Naive thymus-derived CD4-positive, alpha-beta T cell (primary cell): ENCODE results near the gene HOMER3. TPM values are rescaled to one million over a fixed set of nuclear protein-coding genes. Genes with fewer than 3 reads are reported as not detected.

Experiments
- ATAC-seq: fragments of 150-1000 bp; cut with Tn5 transposase; 2 replicates; pipeline ENCODE4 v1.10.0; 2021; ENCODE audit warnings: mild to moderate bottlenecking, moderate library complexity
- CTCF ChIA-PET: fragments of 350-600 bp; sonication (Branson Sonifier 250); formaldehyde crosslinking; loops from one replicate; lab custom pipeline; 2021; ENCODE audit warnings: antibody characterized with exemption; lab: Charles Lee
- POLR2A ChIA-PET: fragments of 350-600 bp; sonication (Branson Sonifier 250); formaldehyde crosslinking; loops from one replicate; lab custom pipeline; 2021; ENCODE audit warnings: antibody characterized with exemption, inconsistent platforms; lab: Charles Lee
- DNase-seq, 9 donors: peaks; one replicate each; pipeline versions ENCODE4 v3.0.0 to v3.0.0-alpha.2; 2020 to 2022; ENCODE audit warnings: mixed read lengths in 1 of 9
- H3K27ac ChIP-seq: one replicate; pipeline ENCODE4 v1.7.0; 2013; ENCODE audit warnings: mild to moderate bottlenecking, low read depth, low read length, moderate library complexity
- H3K27me3 ChIP-seq, 2 donors: one replicate each; pipeline ENCODE4 v1.7.0; 2013; ENCODE audit warnings: low read length in 2 of 2, mild to moderate bottlenecking in 2 of 2, moderate library complexity in 2 of 2; ENCODE audit not compliant: control insufficient read depth in 2 of 2, insufficient read depth in 2 of 2
- H3K36me3 ChIP-seq, 3 experiments: 1 replicate in 2 of 3; 2 replicates in 1 of 3; pipeline ENCODE4 v1.7.0; 2013; ENCODE audit warnings: low read length in 3 of 3, mild to moderate bottlenecking in 3 of 3, moderate library complexity in 1 of 3; ENCODE audit not compliant: insufficient read depth in 3 of 3, control insufficient read depth in 2 of 3
- H3K4me1 ChIP-seq, 2 donors: one replicate each; pipeline ENCODE4 v1.7.0; 2013; ENCODE audit warnings: low read length in 2 of 2, mild to moderate bottlenecking in 2 of 2, moderate library complexity in 1 of 2; ENCODE audit not compliant: control insufficient read depth in 2 of 2, insufficient read depth in 2 of 2
- H3K4me3 ChIP-seq: 2 replicates; pipeline ENCODE4 v1.7.0; 2013; ENCODE audit warnings: mild to moderate bottlenecking, low read length
- H3K9me3 ChIP-seq, 3 experiments: 1 replicate in 2 of 3; 2 replicates in 1 of 3; pipeline ENCODE4 v1.7.0; 2013; ENCODE audit warnings: low read length in 3 of 3; ENCODE audit not compliant: control insufficient read depth in 2 of 3
- H3K27ac Mint-ChIP-seq, 9 donors: one replicate each; pipeline ENCODE4 v1.8.0; 2020 to 2022; ENCODE audit warnings: mixed read lengths in 9 of 9, mild to moderate bottlenecking in 8 of 9, moderate library complexity in 5 of 9, inconsistent platforms in 2 of 9
- H3K27me3 Mint-ChIP-seq, 5 donors: one replicate each; pipeline ENCODE4 v1.8.0; 2021 to 2022; ENCODE audit warnings: mixed read lengths in 5 of 5, mild to moderate bottlenecking in 1 of 5
- H3K36me3 Mint-ChIP-seq, 5 donors: one replicate each; pipeline ENCODE4 v1.8.0; 2020 to 2022; ENCODE audit warnings: mixed read lengths in 5 of 5, mild to moderate bottlenecking in 3 of 5, inconsistent platforms in 1 of 5
- H3K4me1 Mint-ChIP-seq, 7 donors: one replicate each; pipeline ENCODE4 v1.8.0; 2020 to 2022; ENCODE audit warnings: mixed read lengths in 7 of 7, mild to moderate bottlenecking in 3 of 7, inconsistent platforms in 1 of 7
- H3K4me3 Mint-ChIP-seq, 10 donors: one replicate each; pipeline ENCODE4 v1.8.0; 2020 to 2022; ENCODE audit warnings: mild to moderate bottlenecking in 10 of 10, mixed read lengths in 10 of 10, moderate library complexity in 6 of 10, inconsistent platforms in 2 of 10
- H3K9me3 Mint-ChIP-seq, 11 donors: one replicate each; pipeline ENCODE4 v1.8.0; 2020 to 2022; ENCODE audit warnings: mixed read lengths in 11 of 11, mild to moderate bottlenecking in 4 of 11, inconsistent platforms in 1 of 11, moderate library complexity in 1 of 11
- intact Hi-C, 2 donors: fragments of 100-400 bp; cut with micrococcal nuclease; formaldehyde crosslinking; loops; one replicate each; pipeline ENCODE4 v1.15.1; 2023
- polyA plus RNA-seq, 2 donors: library from polyadenylated mRNA; unstranded; fragments of 300-500 nt; fragmentation: Illumina TruSeq; gene quantifications; one replicate each; pipeline ENCODE4 v1.2.3, GENCODE V29; 2021
- total RNA-seq, 6 experiments: library from RNA in 5 of 6; stranded (reverse) in 5 of 6; gene quantifications; 1 replicate in 5 of 6; 2 replicates in 1 of 6; pipeline ENCODE4 v1.2.3 and lab custom pipeline; 2021 to 2026

HOMER3 gene
- total and polyA plus RNA-seq, 7 experiments from 2014 or later = 0.53 to 16.3 (median 1.4) TPM; not detected in 3

DNA sequence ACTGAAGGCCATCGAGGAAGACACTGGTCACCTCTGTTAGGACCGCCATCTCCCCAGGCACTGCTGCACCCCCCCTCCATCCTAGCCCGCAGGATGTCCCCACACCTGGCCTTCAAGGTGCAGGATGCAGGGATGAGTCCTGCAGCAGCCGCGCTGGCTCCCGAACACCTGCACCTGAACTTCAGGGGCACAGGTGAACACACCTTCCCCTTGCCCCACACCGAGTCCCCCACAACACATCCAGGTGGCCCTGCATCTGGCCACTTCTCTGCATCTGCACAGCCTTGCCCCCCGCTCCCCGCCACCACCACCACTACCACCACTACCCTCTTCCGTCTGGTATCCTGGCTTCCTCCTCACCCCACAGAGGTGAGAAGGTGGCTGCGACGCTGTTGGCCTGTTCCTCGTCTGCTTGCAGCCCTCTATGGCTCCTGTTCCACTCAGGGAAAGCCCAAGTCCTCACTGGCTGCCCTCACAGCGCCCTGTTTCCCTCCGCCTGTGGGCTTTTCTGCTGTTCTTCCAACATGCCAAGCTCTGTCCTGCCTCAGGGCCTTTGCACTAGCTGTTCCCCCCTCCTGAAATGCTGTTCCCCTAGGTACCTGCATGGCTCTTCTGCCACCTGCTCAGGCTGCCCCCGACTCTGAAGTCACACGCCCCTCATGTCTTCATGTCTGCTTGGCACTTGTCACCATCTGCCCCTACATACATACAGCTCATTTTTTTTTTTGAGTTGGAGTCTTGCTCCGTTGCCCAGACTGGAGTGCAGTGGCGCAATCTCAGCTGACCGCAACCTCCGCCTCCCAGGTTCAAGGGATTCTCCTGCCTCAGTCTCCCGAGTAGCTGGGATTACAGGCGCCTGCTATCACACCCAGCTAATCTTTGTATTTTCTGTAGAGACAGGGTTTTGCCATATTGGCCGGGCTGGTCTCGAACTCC is 43.7 kb downstream of the HOMER3 start:
- H3K27ac Mint-ChIP-seq = no peak overlapping the region
- H3K27ac ChIP-seq = no peak overlapping the region
- intact Hi-C loops = no loop called here

DNA sequence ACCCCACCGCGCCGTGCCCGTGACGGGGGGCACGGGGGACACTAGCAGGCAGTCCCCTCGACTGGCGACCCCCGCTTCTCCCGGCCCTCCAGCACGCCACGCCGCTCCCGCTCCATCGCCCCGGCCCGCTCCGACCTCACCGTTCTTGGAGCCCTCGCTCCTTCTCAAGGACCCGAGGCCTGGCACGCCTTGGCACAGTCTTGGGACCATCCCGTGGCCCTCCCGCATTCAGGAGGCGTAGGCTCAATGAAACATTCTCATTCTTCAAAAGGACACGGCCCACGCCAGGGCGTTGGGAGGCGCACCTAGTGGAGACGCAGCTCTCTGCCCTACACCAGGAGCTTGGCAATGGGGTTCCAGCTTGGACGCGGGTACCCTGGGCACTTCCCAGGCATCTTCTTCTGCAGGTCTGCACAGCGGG is 44.6 kb downstream of the HOMER3 start:
- ATAC-seq (no peak), DNase-seq (no peak)
- Mint-ChIP-seq H3K4me3 (peak overlapping the region; percentile 52 to 87 (median 70)), H3K36me3 (peaks cover 0 to 6% (median 3%) of the 10 kb centered on the region in 5 donors), H3K27ac (peak overlapping the region in 2 of 9 donors; percentile 18 to 52), H3K9me3 (no peaks in the 10 kb centered on the region), H3K27me3 (peaks cover 12 to 40% (median 32%) of the 10 kb centered on the region in 5 donors), H3K4me1 (peaks cover 2 to 16% (median 11%) of the 10 kb centered on the region in 7 donors)
- H3K4me3 ChIP-seq = no peak overlapping the region
- POLR2A ChIA-PET = no interaction called here
- CTCF ChIA-PET = no interaction called here
- no peaks in the 10 kb centered on the region for H3K9me3 ChIP-seq
- H3K4me1 ChIP-seq = no peaks in the 10 kb centered on the region
- H3K27ac ChIP-seq = no peak overlapping the region
- H3K27me3 ChIP-seq = no peaks in the 10 kb centered on the region
- peaks cover 0 to 31% (median 0%) of the 10 kb centered on the region in 3 experiments for H3K36me3 ChIP-seq
- intact Hi-C loops = no loop called here

More for the DNA sequence above, 43.7 kb downstream of the HOMER3 start:
- ChIA-PET POLR2A (no interaction called here), CTCF (interaction anchor here (0.6 kb wide), 1 partner anchor 50 kb away, joined by 3 read pairs; no protein-coding TSS in a partner anchor)
- Mint-ChIP-seq H3K4me3 (peak overlapping the region; percentile 20 to 87 (median 60)), H3K36me3 (peaks cover 0 to 11% (median 4%) of the 10 kb centered on the region in 5 donors), H3K9me3 (no peaks in the 10 kb centered on the region), H3K4me1 (peaks cover 2 to 16% (median 11%) of the 10 kb centered on the region in 7 donors), H3K27me3 (peaks cover 12 to 35% (median 32%) of the 10 kb centered on the region in 5 donors)
- Histone ChIP-seq H3K36me3 (peaks cover 0 to 36% (median 0%) of the 10 kb centered on the region in 3 experiments), H3K4me3 (no peak overlapping the region), H3K27me3 (no peaks in the 10 kb centered on the region), H3K4me1 (no peaks in the 10 kb centered on the region), H3K9me3 (no peaks in the 10 kb centered on the region)
- ATAC-seq (no peak), DNase-seq (no peak)

DNA sequence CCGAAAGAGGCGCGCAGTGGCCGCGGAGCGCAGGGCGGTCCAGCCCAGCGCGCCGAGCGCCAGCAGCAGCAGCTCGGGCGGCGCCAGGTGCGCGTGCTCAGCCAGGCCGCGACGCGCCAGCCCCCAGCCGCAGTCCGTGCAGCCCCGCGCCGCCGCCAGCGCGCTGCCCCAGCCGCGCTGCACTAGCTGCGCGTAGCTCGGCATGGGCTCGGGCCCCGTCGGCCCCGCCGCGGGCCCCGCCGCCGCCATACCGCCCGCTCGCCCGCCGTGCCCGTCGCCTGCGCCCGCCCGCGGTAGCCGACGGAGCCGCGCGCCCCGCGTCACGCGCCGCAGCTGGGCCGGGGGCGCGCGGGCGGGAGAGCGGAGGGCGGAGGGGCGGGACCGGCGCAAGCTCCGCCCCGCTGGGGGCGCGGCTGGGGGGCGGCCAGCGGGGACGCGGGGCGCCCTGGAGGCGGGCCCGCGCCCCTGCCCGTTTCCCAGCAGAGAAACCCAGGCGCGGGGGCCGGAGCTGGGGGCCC is 45.1 kb downstream of the HOMER3 start, which contains the start of gene CERS1:
TSS of gene CERS1 (minus strand) at position 335 of the 518 bp plus-strand sequence. CDS start at position 249, 86 bp downstream.
- intact Hi-C loops = no loop called here
- H3K4me1 ChIP-seq = no peaks in the 10 kb centered on the region
- ATAC-seq (no peak), DNase-seq (no peak)
- H3K4me3 Mint-ChIP-seq = peak within 1 kb of the TSS; percentile 52 to 87 (median 70)
- no peaks in the 10 kb centered on the region for H3K9me3 Mint-ChIP-seq
- H3K4me1 Mint-ChIP-seq = peaks cover 2 to 16% (median 11%) of the 10 kb centered on the region in 7 donors
- peak within 1 kb of the TSS in 2 of 9 donors; percentile 18 to 52 for H3K27ac Mint-ChIP-seq
- peaks cover 0 to 4% (median 1%) of the 10 kb centered on the region in 5 donors for H3K36me3 Mint-ChIP-seq
- H3K9me3 ChIP-seq = no peaks in the 10 kb centered on the region
- peaks cover 0 to 26% (median 0%) of the 10 kb centered on the region in 3 experiments for H3K36me3 ChIP-seq
- no peak within 1 kb of the TSS for H3K4me3 ChIP-seq
- POLR2A ChIA-PET = no interaction called here
- H3K27me3 ChIP-seq = no peaks in the 10 kb centered on the region
- CTCF ChIA-PET = no interaction called here
- no peak within 1 kb of the TSS for H3K27ac ChIP-seq
- H3K27me3 Mint-ChIP-seq = peaks cover 12 to 40% (median 32%) of the 10 kb centered on the region in 5 donors

DNA sequence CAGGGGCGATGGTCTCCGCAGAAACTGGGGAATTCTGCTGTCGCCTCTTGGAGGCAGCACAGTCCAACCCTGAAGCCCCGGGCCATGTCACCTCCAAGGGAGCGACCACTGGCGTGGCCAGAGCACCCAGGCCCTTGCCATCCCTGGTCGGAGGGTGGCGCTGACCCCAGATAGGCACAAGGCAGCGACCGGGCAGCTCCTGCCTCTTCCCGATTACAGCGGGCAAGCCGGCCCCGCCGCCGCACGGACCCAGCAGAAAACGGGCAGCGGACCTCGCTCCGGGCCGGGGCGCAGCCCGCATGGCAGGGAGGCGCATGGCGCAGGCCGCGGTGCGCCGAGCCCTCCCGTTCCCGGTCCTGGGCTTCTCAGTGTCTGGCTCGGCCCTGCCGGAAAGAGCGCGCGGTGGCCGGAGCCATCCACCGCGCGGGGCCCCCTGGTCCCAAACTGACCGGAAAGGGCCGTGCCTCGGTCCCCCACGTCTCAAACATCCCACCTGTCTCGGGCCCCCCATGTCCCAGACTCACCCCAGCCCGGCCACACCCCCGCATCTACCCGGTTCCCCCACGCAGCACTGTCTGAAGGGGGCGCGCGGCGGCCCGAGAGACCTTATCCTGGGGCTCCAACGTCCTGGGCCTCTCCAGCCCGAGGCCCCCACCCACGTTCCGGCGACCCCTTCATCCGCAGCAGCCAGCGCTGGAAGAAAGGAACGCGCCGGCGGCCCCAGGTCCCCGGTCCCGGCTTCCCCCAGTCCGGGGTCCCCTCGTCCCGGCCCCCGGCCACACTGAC is 45.8 kb downstream of the HOMER3 start:
- no peak overlapping the region for H3K4me3 ChIP-seq
- Mint-ChIP-seq H3K27ac (no peak overlapping the region), H3K4me1 (peaks cover 2 to 16% (median 11%) of the 10 kb centered on the region in 7 donors), H3K36me3 (peaks cover 0 to 4% (median 0%) of the 10 kb centered on the region in 5 donors), H3K27me3 (peaks cover 12 to 40% (median 32%) of the 10 kb centered on the region in 5 donors), H3K4me3 (peak overlapping the region in 6 of 10 donors; percentile 17 to 50 (median 36)), H3K9me3 (no peaks in the 10 kb centered on the region)
- no peaks in the 10 kb centered on the region for H3K4me1 ChIP-seq
- no peaks in the 10 kb centered on the region for H3K27me3 ChIP-seq
- DNase-seq (no peak), ATAC-seq (peak; percentile 31)
- POLR2A ChIA-PET = no interaction called here
- peaks cover 0 to 19% (median 0%) of the 10 kb centered on the region in 3 experiments for H3K36me3 ChIP-seq
- no peak overlapping the region for H3K27ac ChIP-seq
- CTCF ChIA-PET = no interaction called here
- H3K9me3 ChIP-seq = no peaks in the 10 kb centered on the region
- intact Hi-C loops = no loop called here

DNA sequence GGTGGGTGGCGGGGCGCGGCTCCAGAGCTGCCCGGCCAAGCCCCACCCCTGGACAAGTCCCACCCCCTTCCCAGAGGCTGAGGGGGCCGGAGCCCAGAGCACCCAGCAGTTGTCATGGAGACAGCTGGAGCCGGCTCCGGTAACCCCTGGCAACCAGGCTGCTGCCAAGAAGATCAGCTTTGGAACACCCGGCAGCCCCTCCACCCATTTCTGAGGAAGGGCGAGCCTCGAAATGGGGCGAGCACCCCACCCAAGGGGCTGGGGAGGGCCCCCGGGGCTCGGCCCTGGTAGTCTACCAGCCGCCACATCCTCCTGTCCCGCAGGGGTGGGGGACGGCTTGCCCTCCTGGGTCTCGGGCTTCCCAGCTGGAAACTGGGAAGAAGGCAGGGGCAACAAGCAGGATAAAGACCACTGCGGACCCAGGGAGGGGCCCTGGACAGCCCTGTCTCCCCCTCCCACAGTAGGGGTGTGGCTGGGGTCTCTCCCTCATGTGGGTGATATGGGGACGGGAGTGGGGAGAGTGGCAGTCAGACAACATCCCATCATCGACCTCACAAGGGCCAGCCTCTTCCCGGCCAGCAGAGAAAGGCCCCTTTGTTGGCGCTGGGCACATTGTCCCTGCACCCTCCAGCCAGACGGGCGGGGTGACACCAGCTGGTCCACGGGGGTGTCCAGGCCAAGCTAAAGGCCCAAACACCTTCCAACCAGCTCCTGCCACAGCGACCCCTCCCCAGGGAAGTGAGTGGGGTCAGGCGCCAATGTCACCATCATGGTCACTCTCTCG is 46.6 kb downstream of the HOMER3 start:
- Mint-ChIP-seq H3K4me1 (peaks cover 2 to 17% (median 11%) of the 10 kb centered on the region in 7 donors), H3K27me3 (peaks cover 12 to 40% (median 32%) of the 10 kb centered on the region in 5 donors), H3K27ac (no peak overlapping the region), H3K9me3 (no peaks in the 10 kb centered on the region), H3K4me3 (peak overlapping the region in 3 of 10 donors; percentile 5 to 45 (median 17)), H3K36me3 (peaks cover 0 to 4% (median 0%) of the 10 kb centered on the region in 5 donors)
- peaks cover 0 to 11% (median 0%) of the 10 kb centered on the region in 3 experiments for H3K36me3 ChIP-seq
- intact Hi-C loops = no loop called here
- CTCF ChIA-PET = no interaction called here
- POLR2A ChIA-PET = no interaction called here
- no peak for DNase-seq
- H3K9me3 ChIP-seq = no peaks in the 10 kb centered on the region
- no peaks in the 10 kb centered on the region for H3K27me3 ChIP-seq
- no peak for ATAC-seq
- no peak overlapping the region for H3K27ac ChIP-seq
- H3K4me3 ChIP-seq = no peak overlapping the region
- no peaks in the 10 kb centered on the region for H3K4me1 ChIP-seq
